ENCODE results near the gene P3H2.

P3H2 gene

DNA sequence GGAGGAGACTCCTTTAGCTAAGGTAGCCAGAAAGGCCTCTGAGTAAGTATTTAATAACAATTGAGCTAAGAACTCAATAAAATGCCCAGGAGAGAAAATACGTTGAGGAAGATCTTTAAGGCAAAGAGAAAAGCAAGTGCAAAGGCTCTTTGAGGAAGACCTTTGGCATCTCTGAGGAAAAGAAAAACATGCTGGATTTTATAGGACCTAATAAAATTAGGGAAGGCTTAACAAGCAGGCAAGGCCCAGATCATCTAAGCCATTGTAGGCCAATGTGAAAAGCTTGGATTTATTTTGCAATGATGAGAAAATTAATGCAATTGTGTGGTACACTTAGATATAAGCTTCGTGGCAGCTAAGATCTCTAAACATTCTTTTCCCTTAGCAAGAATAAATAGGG lies 75.7 kb downstream of the P3H2 start:
- DNase-seq = no peak

GRCh38 chr3:190044142-190044541 lies 76.6 kb downstream of the P3H2 start:
- DNase-seq = no peak

GRCh38 chr3:190043741-190044140 lies 77.0 kb downstream of the P3H2 start:
- no peak for DNase-seq

GRCh38 chr3:190042558-190042957 lies 78.1 kb downstream of the P3H2 start:
- DNase-seq = no peak

DNA sequence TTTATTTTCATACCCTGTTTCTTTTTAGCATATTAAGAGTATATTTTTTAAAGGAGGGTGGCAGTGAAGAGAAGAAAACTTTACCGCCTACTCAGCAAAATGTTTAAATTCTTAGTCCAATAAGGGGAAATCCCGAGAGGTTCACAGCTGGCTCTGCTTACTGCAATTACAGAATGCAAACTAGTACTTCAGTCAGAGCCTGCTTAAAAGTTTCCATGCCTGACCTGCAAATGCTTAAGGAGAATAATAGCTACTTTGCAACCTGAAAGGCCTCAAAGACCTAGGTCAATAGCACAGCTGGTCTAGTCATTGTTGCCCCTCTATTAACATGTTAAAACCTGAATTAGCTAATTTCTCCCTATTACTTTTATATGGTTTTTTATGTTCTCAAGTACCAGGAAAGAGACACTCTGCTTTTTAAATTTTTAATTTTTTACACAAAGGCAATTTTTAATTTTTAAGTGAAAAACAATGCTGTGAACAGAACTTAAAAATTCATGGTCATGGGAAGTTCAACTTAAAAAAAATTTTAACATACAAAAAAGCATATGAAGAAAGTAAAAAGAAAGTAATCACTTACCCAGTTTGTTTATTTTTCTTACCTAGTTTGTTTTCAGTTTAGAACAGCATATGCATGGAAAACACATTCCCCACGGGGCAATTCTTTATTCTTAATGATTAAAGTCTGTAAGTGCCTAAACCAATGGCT lies 79.2 kb downstream of the P3H2 start:
- DNase-seq = no peak

GRCh38 chr3:190040145-190040544 lies 80.6 kb downstream of the P3H2 start:
- no peak for DNase-seq

GRCh38 chr3:190038050-190038933 lies 82.4 kb downstream of the P3H2 start:
- DNase-seq = peak; percentile 71

- DNase-seq = no peak
Observed at GRCh38 chr3:190036631-190037030, 84.1 kb downstream of the P3H2 start.

DNA sequence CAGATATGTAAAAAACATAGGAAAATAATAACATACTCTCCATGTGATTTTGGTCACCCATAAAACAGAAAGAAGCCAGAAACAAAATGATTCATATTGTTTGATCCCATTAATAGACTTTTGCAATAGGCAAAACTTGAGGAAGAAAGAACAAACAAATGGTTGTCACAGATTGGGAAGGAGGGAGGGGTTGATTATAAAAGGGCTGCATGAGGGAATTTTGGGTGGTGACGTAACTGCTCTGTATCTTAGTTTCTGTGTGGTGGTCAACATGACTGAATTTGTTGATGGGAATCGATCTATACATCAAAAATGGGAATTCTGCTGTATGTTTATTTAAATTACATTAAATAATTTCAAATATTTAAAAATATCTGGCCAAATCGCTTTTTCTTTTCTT lies 86.3 kb downstream of the P3H2 start:
- no peak for DNase-seq

- no peak for DNase-seq
Observed at GRCh38 chr3:190032923-190033322, 87.8 kb downstream of the P3H2 start.

DNA sequence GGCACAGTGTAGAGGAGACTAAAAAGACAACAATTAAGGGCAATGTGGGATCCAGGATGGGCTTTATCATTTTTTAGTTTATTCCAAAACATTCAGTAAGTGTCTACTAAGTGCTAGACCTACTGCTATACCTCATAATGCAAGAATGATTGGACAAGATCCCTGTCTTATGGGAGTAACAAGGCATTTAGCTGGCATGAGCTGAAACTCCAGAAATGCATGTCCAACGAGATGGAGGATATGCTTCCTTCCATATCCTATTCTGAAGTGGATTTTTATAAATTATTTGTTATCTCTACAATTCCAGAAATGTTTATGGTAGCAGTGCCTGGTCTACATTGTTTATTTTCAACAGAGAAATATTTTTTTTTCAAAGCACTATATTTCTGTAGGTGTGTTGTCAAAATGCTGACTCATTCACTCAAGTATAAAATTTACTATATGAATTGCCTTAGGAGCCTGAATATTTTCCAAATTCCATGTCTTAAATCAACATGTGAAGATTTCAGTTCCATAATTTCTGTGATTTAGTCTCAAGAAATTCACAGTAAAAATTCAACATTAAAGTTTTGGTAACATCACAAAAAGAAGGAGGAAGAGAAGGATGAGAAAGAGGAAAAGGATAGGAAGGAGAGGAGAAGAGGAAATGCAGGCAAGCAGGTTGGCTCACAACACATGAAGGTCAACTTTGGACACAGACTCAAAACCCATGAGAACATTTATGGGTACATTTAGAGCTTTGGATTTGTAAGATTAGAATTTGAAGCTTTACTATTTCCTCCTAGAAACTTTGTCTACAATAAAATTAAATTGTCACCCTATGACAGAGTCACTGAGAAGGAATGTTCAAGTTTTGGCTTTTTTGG lies 88.6 kb downstream of the P3H2 start:
- no peak for DNase-seq

DNA sequence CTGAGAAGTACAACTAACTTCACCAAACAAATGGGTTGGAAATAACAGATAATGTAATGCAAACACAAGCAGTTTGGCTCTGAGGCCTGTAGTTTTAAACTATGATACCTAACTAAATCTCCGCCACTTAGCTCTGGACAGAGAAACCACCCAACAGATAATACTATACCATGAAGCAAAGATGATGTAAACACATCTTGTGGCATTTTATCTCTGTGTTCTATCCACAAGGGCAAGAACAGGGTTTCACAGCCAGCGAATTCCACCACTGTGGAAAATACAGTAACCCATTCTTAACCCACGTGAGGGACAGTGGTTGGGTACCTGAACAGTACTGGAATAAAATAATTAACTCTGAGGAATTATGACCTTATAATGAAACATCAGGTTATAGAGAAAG lies 93.6 kb downstream of the P3H2 start:
- no peak for DNase-seq

DNA sequence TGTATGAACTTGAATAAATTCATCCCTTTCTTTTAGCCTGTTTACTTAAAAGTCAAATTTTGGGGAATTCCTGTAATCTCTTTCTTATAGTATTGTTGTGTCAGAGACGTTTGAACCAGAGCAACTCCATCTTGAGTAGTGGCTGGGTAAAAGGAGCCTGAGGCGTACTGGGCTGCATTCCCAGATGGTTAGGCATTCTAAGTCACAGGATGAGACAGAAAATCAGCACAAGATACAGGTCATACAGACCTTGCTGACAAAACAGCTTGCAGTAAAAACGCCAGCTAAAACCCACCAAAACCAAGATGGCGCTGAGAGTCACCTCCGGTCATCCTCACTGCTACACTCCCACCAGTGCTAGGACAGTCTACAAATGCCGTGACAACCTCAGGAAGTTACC lies 94.5 kb downstream of the P3H2 start:
- no peak for DNase-seq

- peak; percentile 50 for DNase-seq
Observed at GRCh38 chr3:190024912-190025311, 95.8 kb downstream of the P3H2 start.

GRCh38 chr3:190019844-190020243 lies 100.9 kb downstream of the P3H2 start:
- DNase-seq = no peak

GRCh38 chr3:190019006-190019405 lies 101.7 kb downstream of the P3H2 start:
- DNase-seq = no peak

DNA sequence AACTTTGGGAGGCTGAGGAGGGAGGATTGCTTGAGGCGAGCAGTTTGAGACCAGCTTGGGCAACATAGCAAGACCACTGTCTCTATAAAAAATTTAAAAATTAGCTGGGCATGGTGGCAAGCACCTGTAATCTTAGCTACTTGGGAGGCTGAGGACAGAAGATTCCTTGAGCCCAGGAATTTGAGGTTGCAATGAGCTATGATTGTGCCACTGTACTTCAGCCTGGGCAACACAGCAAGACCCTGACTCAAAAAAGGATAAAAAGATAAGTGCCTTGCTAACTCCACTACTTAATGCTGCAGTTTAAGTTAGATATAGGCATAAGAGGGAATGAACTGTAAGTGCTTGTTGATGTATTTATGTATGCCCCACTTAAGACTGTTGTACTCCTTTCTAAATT lies 102.2 kb downstream of the P3H2 start:
- DNase-seq = no peak

DNA sequence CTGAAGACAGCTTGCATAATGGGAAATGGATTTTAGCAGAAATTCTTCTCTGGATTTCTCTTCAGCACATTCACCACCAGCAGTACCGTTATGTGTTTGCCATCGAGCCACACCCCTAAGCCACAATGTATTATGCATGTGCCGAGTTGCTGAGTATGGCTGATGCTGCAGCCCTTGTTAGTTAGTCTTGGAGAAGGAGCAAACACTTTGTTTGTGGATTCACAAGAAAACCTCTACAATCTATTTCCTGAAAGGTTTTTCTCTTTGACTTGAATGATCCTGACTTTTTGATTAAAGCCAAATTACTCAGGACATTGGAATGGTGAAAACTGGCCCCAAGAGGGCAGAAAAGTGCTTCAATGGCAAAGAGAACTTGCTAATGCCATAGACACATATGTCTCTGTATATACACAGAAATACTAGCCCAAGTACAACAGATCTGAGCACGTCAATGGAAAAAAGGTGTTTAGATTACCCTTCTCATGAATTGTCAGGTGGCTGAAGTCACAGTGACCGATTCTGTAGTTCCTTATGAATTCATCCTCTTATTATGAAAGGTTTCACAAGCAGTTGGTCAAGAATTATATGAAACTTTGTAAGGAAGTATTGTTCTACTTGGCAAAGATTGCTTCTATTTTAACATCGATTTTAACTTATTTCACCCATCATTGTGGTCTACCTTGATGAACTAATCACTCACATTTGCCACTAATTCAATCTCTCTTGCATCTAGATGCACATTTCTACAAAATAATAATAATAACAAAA lies 103.0 kb downstream of the P3H2 start:
- peak; percentile 63 for DNase-seq

DNA sequence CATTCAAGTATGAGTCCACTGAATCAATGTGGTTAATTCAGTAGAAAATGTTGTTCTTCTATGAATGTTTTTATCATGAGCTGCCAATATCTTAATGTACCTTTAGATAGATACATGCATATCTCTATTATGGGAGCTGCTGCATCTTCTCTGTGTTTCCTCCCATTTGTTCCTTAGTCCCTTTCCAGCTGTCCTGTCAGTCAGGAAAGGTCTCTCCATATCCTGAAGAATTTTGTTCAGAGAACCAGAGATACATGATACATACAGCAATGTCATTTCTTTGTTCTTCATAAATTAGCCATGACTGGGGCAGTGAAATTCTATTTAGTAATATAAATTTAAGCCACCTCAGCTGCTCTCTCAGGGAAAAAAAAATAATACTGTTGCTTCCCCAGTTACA lies 103.7 kb downstream of the P3H2 start:
- no peak for DNase-seq

DNA sequence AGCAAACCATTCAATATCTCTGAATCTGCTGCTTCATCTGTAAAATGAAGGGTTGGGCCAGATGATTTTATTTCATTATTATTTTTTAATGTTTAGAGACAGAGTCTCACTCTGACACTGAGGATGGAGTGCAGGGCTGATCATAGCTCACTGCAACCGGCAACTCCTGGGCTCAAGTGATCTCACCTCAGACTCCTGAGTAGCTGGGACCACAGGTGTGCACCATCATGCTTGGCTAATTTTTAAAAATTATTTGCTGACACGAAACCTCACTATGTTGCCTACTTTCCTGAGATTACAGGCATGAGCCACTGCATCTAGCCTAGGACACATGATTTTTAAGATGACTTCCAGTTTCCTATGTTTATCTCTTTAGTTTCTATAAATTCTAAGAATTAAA lies 105.8 kb downstream of the P3H2 start:
- DNase-seq = no peak

GRCh38 chr3:190013943-190014924 lies 106.5 kb downstream of the P3H2 start:
- no peak for DNase-seq

Data from hematopoietic multipotent progenitor cell treated with erythropoietin and hydrocortisone succinate and interleukin-3 and kit ligand, for 4 days (in vitro differentiated cells).